GM10266 (cell line): ENCODE results near the gene IFNGR1.

Experiments
- DNase-seq: peaks from one replicate; pipeline ENCODE4 v3.0.0; 2012; ENCODE audit errors: extremely low spot score
- CTCF ChIP-seq: IDR thresholded peaks from 2 replicates; pipeline ENCODE4 v1.5.1; 2012; ENCODE audit warnings: mild to moderate bottlenecking, low read depth; ENCODE audit not compliant: control insufficient read depth, insufficient read depth; ENCODE audit errors: missing control alignments

The IFNGR1 gene

GRCh38 chr6:137161949-137162348, 57.2 kb downstream of the IFNGR1 start:
- no peak for DNase-seq
- TF ChIP-seq CTCF: no peak

- no peak for DNase-seq
- no peak for TF ChIP-seq CTCF
Observed at GRCh38 chr6:137160763-137161162, 58.4 kb downstream of the IFNGR1 start.

GRCh38 chr6:137159912-137160311, 59.3 kb downstream of the IFNGR1 start:
- TF ChIP-seq CTCF: no peak
- DNase-seq: no peak

GRCh38 chr6:137157601-137158000, 61.6 kb downstream of the IFNGR1 start:
- no peak for DNase-seq
- TF ChIP-seq CTCF: no peak

- TF ChIP-seq CTCF: no peak
- no peak for DNase-seq
Observed at GRCh38 chr6:137156650-137157049, 62.5 kb downstream of the IFNGR1 start.

GRCh38 chr6:137155830-137156229, 63.4 kb downstream of the IFNGR1 start:
- DNase-seq: peak; percentile 20
- TF ChIP-seq CTCF: no peak

- peak; percentile 9 for DNase-seq
- no peak for TF ChIP-seq CTCF
Observed at GRCh38 chr6:137150072-137150471, 69.1 kb downstream of the IFNGR1 start.
